NOMO-1 treated with dmso at 0.1 percent for 144 hours (cell line): ENCODE measurements around the gene SLC28A3.

Source experiments
- DNase-seq: peaks from one replicate; lab custom pipeline; 2025; ENCODE audit not compliant: unreplicated experiment; lab: John Stamatoyannopoulos, UW

Gene SLC28A3

DNA sequence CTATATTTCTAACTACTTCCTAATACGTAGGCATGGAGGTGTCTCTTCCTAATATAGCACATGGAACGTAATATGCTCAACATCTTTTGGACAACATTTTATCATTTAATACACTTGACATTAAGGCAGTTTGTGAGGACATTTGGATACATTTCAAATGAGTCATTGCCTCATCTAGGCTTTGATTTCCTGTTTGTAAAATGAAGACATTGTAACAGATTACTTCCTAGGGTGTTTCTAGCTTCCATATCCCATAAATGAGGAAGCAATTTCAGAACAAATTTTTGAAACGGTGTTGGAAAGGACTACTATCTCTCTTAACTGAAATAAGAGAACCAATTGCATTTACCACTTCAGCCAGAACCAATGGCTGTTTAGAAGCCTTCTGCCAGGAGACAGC, 38.7 kb downstream of the SLC28A3 start:
- no peak for DNase-seq

GRCh38 chr9:84300271-84300670, 40.3 kb downstream of the SLC28A3 start:
- no peak for DNase-seq

GRCh38 chr9:84297162-84297821, 43.3 kb downstream of the SLC28A3 start:
- DNase-seq = no peak

GRCh38 chr9:84296146-84296843, 44.3 kb downstream of the SLC28A3 start:
- DNase-seq = no peak

DNA sequence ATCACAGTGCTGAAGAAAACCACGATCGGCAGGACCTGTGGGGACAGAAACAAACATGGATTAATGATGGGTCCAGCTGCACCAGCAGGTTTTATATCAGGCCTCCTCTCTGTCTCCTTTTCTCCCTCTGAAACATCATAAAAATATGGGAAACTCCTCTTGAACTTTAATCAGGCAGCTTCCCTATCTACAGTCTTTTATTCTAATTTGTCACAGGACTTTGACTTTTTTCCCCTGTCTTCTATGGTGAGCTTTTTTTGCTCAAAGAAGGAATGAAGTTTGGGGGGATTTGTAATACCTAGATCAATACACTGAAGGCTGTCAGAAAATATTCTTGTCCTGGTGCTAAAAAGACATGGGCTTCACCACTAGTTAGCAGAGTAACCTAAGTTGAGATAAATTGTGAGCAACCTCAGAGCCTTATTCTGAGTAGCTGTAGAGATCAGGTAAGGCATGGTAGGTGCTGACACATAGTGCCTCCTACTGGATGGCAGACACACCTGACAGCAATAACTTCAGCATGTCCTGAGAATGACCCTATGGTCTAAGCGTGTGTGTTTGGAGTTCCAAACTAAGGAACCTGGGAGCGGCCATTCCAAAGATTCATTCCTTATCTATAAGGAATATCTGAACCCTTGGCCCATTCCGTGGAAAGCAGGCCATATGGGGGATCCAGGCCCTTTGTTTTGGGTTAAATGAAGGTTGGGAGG, 46.2 kb downstream of the SLC28A3 start:
- DNase-seq = no peak

- peak; percentile 44 for DNase-seq
These were observed 47.4 kb downstream of the SLC28A3 start for GRCh38 chr9:84293001-84293798.

- no peak for DNase-seq
These were observed 55.2 kb downstream of the SLC28A3 start for GRCh38 chr9:84285381-84285780.

GRCh38 chr9:84283946-84284345, 56.6 kb downstream of the SLC28A3 start:
- no peak for DNase-seq

GRCh38 chr9:84278130-84278529, 62.4 kb downstream of the SLC28A3 start:
- no peak for DNase-seq

- DNase-seq = no peak
These were observed 62.9 kb downstream of the SLC28A3 start for GRCh38 chr9:84277646-84278045.

- no peak for DNase-seq
These were observed 63.8 kb downstream of the SLC28A3 start for GRCh38 chr9:84276741-84277140.

DNA sequence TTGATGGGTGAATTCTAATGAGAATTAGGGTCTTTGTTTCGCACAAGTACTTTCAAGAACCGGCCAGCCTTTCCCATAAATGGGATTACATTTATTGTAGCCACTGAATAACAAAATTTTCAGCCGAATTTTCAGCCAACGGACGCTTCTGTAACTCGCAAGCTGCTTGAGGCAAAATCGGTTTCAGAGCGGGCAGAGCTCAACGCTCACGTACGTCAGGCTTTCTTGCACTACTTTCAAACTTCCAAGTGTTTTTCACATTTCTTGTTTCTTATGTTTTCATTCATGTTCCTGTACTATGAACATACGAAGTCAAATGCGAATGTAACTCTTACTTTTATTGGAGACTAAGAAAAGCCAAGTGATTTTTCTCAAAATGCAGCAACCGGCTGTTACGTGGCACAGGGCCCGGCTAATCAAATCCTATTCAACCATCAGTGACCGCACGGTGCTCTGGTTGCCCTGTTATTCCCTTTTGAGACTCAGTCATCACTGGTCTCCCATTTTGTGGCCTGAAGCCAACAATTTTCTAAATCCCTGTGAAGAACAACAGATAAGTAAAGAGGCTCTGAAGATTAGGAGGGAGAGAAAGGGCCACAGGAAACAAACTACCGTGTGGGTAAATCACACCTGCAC, 68.5 kb downstream of the SLC28A3 start:
- no peak for DNase-seq

- no peak for DNase-seq
These were observed 69.0 kb downstream of the SLC28A3 start for GRCh38 chr9:84271531-84271900.

- DNase-seq = no peak
These were observed 69.6 kb downstream of the SLC28A3 start for GRCh38 chr9:84270847-84271530.

GRCh38 chr9:84266087-84266561, 74.4 kb downstream of the SLC28A3 start:
- no peak for DNase-seq

DNA sequence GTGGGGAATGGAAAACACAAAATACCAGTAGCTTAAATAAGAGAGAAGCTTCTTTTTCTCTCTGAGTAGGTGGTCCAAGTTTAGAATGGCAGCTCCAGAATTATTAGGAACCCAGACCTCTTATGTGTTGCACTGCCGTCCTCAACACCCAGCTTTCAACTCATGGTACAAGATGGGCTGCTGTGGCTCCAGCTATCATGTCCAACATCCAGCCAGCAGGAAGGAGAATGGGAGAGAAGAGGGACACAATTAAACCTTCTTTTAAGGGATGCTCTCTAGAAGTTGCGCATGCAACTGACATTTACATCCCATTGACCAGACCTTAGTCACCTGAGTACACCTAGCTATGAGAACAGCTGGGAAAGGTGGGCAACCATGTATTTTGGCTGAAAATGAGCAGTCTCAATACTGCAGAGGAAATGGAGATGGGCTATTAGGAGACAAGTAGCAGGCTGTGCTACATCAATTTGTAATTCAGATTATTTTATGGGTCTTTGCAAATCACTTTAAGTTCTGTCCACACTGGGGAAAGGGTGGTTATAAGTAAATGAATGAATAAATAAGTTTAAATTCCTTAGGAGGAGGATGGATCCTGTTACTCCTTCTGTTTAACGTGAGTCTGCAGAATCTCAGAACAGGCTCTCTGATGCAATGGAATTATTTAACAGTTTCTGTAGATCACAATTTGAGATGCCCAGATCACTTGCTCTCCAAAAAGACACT, 76.1 kb downstream of the SLC28A3 start:
- no peak for DNase-seq

DNA sequence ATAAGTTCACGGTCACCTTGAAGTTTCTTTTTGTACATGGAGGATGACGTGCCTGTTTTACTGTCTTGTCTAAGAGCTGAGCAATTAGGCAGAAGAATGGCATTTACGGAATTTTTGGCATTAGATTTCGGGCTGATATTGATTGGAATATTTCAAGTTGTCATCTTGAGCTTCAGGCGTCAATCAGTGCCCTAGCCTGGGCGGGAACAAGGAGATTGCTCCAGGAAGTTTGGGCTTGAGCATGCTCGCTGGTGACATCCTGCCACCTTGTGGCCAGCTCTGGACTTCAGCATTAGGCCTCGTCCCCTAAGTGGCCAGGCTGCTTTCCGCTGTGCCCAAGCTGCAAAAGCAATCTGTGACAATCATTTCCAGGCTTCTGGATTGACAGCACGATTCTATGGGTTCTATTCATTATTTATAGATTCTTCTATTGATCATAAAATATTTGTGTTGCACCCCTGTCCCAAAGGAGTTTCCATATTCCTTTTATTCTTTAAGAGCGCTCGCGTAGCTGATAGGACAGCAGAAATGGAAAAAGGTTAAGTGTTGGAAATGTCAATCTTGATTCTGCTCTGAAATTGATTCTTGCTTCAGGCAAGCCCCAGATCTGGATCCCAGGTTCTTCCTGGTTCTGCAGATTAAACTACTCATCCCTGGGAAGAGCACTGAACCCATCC, 79.3 kb downstream of the SLC28A3 start:
- DNase-seq = peak; percentile 23

GRCh38 chr9:84258371-84258770, 82.2 kb downstream of the SLC28A3 start:
- no peak for DNase-seq

DNA sequence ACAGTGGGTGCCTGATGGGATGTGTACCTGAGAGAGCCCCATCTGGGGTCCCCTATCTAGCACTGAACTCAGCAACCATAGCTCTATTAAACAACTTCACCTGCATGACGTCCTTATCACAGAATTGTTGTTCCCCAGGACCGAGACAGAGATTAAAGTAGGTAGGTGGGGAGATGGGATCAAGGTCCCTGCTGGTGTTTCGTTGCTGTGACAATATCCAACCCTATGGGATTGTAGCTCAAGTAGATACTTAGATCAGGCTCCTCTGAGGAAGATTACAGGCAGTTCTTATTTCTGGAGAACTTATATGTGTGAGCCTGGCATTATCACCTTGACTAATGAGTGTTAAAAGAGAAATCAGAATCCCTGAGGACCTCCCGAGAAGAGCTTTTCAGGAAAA, 84.9 kb downstream of the SLC28A3 start:
- no peak for DNase-seq
